HG03571 (cell line): Measurements from ENCODE around the gene HSD11B2.

Experiments used
- ATAC-seq: cut with Tn5 transposase; IDR thresholded peaks from one replicate; pipeline ENCODE4 v1.9.1; 2021; ENCODE audit not compliant: unreplicated experiment

The HSD11B2 gene

DNA sequence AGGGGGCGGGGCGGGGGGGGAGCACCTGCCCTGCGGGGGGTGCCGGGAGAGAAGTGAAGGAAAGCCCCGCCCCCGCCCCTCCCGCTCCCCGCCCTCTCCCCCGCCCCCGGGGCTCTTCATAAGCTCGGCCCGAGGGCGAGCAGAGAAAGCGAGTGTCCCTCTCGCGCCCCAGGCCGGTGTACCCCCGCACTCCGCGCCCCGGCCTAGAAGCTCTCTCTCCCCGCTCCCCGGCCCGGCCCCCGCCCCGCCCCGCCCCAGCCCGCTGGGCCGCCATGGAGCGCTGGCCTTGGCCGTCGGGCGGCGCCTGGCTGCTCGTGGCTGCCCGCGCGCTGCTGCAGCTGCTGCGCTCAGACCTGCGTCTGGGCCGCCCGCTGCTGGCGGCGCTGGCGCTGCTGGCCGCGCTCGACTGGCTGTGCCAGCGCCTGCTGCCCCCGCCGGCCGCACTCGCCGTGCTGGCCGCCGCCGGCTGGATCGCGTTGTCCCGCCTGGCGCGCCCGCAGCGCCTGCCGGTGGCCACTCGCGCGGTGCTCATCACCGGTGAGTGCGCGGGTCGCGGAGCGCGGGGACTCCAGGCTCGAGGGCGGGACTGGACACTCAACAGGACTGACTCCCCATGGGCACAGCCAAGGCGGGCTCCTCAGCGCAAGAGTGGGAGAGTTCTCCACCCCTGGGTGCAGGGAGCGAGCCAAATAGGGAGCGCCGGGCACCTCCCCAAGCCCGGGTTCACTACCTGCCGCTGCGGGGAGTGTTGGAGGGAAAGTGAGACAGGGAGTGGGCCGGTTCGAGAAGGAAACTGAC is at the start of gene HSD11B2:
Gene HSD11B2 (plus strand): TSS at position 145 of the 798 bp plus-strand sequence. CDS start 128 bp downstream, at position 273.
- ATAC-seq, result no peak

DNA sequence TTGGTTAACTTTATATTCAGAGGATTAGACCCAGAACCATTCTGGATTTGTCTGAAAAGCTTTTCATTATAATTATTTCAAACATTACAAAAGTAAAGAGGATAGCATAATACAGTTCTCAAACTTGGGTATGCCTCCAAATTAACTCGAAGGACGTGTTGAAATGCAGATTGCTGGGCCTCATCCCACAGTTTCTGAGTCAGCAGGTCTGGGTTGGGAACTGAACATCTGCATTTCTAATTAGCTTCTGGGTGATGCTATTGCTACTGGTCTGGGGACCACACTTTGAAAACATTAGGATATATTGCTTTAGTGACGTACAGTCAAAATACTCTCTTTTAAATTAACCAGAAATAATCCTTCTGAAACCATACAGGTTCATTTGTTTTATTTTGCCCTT is 47.6 kb upstream of the HSD11B2 start:
- ATAC-seq, result no peak

- no peak for ATAC-seq
Measured at GRCh38 chr16:67384778-67385510, 46.0 kb upstream of the HSD11B2 start.

GRCh38 chr16:67386861-67387455 is 44.0 kb upstream of the HSD11B2 start:
- ATAC-seq, result no peak

GRCh38 chr16:67387479-67388079 is 43.3 kb upstream of the HSD11B2 start:
- no peak for ATAC-seq

GRCh38 chr16:67388191-67388590 is 42.7 kb upstream of the HSD11B2 start:
- ATAC-seq, result no peak

GRCh38 chr16:67388591-67388990 is 42.3 kb upstream of the HSD11B2 start:
- no peak for ATAC-seq

- no peak for ATAC-seq
Measured at GRCh38 chr16:67389911-67390815, 40.8 kb upstream of the HSD11B2 start.

GRCh38 chr16:67390816-67391423 is 40.0 kb upstream of the HSD11B2 start:
- no peak for ATAC-seq

DNA sequence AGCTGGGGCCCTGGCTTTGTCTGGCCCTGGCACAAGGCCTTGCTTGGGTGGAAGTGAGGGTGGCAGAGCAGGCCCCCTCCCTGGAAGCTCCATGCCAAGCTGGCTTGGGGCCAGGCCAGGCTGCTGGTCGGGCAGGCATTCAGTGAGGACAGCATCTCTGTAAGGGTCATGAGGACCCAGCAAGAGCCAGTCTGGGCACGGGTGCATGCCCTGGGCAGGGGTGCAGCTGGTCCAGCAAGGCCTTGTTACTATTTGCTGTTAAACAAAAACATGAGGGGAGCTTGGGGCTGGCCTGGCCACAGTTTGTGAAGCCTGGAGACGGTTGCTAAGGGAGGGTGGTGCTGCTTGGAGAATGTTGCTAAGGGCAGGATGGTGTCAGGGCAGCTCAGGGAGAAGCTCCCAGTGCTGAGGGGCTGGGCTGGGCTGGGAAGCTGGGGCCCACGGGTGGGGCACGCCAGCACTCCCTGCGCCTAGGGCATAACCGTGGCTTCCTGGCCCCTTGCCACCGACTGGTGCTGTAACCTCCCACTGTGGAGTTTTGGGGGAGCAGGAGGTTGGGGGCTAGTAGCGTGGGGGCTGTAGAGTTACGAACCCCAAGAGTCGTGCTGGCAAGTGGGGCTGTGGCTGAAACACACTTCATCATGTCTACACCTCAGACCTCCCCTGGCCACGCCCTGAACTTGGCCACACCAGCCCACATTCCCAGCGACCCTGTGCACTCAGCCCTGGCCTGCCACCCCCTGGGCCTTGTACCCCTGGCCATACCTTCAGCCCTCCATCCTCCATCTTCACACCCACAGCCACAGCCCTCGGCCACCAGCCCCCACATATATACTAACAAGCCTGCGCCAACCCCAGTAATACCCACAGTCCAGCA is 39.3 kb upstream of the HSD11B2 start:
- ATAC-seq, result no peak

DNA sequence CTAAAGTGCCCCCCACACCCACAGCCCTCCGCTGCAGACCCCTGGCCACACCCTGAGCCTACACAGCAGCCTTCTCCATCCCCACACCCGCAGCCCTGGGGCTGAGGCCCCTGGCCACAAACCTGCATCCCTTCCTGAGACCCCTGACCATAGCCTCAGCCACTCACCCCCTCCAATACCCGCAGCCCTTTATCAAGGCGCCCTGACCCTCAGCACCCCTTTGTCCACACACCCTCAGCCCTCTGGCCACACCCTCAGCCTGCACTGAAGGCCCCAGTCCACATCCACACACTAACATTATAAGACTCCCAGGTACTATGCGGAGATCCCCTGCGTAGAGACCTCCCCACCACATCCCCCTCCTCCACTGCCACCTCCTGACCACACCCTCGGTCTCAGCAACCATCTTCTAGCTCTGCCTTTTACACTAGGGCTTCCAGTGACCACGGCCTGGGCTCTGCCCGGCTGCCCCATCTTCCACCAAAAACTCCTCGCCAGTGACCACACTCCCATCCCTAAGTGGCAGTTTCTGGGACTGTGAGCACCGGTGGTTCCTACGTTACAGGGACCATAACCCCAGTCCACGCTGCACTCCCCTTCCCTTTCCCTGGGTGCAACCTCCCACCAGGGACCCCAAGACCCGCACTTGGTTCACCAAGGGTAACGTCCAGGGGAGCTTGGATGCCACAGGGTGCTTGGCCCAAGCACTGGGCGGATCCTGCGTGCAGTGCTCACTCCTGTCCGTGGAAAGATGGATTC is 38.4 kb upstream of the HSD11B2 start:
- no peak for ATAC-seq

- ATAC-seq, result no peak
Measured at GRCh38 chr16:67393111-67393787, 37.7 kb upstream of the HSD11B2 start, which contains the start of gene TPPP3. Gene TPPP3, minus strand, starts transcription at chr16:67393498. Its CDS starts 2,387 bp downstream, at chr16:67391111.

DNA sequence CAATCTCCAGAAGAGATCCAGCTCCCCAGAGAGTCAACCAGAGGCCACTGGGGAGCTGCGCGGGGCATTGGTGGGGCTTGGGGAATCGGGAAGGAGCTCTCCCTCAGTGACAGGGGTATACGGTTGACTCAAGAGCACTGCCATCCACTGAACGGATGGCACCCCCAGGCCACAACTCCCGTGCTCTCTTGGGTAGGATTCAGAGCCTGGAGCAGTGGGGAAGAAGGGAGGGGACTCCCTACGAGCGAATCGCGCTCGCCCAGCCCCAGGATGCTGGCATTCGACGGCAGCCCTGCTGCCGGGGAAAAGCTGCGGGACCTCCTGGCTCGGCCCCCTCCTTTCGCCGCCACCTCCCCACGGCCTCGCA is 37.1 kb upstream of the HSD11B2 start:
- ATAC-seq, result no peak

GRCh38 chr16:67394155-67395104 is 36.5 kb upstream of the HSD11B2 start:
- ATAC-seq, result no peak

DNA sequence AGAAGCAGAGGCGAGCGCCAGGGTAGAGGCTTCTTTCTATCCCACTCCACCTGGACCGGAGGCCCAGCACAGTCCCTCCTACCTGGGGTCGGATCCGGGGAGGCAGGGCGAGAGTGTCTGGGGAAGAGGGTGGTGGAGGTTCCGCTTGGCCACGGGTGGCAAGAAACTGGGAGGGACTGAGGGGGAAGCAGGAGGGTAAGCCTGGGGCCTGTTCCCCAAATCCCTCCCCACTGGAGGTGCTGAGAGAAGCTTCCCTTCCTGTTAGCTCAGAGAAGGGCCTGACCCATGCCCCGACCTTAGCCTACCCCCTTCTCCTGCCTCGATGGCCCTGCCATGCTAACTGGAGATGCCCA is 35.8 kb upstream of the HSD11B2 start:
- ATAC-seq, result no peak

DNA sequence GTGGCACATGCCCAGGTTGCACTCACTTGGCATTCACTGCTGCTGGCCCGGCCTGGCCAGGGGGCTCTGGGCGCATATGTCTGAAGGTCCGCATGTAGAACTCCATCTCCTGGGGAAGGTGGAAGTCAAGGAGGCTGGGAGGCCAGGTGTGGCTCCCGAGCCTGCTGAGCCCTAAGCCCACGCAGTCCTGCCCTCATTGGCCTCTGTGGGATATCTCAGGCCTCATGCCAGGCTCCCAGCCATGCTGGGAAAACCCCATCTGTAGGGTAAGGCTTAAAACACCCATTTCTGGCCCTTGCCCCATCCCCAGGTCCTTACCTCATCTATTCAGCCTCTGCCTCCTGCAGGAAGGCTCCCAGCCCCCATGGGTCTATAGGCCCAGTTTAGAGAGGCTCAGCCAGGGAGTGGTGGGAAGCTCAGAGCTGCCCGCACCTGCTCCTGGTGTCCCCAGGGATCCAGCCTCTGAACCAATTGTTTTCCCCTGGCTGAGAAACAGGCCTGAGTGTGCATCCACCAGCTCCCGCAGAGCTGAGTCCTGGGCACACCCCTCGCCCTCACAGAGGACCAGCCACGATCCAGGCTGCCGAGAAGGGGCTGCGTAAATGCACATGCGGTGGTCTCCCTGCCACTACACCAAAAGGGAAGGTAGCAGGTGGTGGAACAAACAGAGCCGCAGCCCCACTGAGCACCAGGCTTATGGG is 35.3 kb upstream of the HSD11B2 start:
- no peak for ATAC-seq
